Occipital lobe (tissue), 2 donors: ENCODE measurements around the gene CENPS. TPM values are rescaled to one million over a fixed set of nuclear protein-coding genes. Genes with fewer than 3 reads are reported as not detected.
"Not testable (repeated sequence)": the region's sequence is repeated elsewhere in the genome, so short reads cannot be mapped to it uniquely, and the experiment has no call there.

Source experiments
- DNase-seq: peaks from one replicate; lab custom pipeline; 2025; lab: John Stamatoyannopoulos, UW
- total RNA-seq: library from RNA; depleted of rRNA; stranded (reverse); fragments of >200 nt; gene quantifications from one replicate; pipeline ENCODE4 v1.2.3, GENCODE V29; 2014

Gene CENPS
- total RNA-seq, 1 donor from 2014 or later, result 6.6 TPM

GRCh38 chr1:10418741-10419140 is 11.5 kb upstream of the CENPS start:
- DNase-seq, result not testable (repeated sequence)

- DNase-seq, result no peak
Measured at GRCh38 chr1:10419351-10419750, 10.9 kb upstream of the CENPS start.

GRCh38 chr1:10421637-10422036 is 8.6 kb upstream of the CENPS start:
- DNase-seq, result no peak

DNA sequence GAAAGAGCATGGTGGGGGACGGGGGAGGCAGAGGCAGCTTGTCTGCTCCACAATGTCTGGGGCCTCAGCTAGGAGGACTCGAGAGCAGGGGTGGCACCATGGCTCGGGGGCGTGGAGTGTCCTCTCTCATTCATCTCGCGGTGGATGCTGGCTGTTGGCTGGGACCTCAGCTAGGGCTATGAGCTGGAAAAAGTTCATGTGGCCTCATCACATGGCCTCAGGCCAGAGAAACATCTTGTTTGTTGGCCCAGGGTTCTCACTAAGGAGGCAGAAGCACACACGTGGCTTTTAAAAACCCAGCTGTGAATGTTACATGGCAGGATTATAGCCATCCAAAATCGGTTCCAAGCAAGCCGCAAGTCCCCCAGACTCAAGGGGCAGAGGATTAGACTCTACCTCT is 6.2 kb upstream of the CENPS start:
- DNase-seq, result no peak

- no peak for DNase-seq
Measured at GRCh38 chr1:10424651-10425050, 5.6 kb upstream of the CENPS start.

GRCh38 chr1:10425826-10426534 is 4.3 kb upstream of the CENPS start:
- not testable (repeated sequence) for DNase-seq

GRCh38 chr1:10426535-10426848 is 3.7 kb upstream of the CENPS start:
- DNase-seq, result not testable (repeated sequence)

GRCh38 chr1:10428984-10429383 is 1.2 kb upstream of the CENPS start:
- DNase-seq, result no peak

GRCh38 chr1:10429868-10430215 is 391 bp upstream of the CENPS start:
- DNase-seq, result no peak

GRCh38 chr1:10431070-10431730 is 967 bp downstream of the CENPS start:
- DNase-seq, result no peak

GRCh38 chr1:10432910-10433700 is 2.9 kb downstream of the CENPS start:
- no peak for DNase-seq

- DNase-seq, result no peak
Measured at GRCh38 chr1:10433790-10434189, 3.6 kb downstream of the CENPS start.

- DNase-seq, result no peak
Measured at GRCh38 chr1:10434590-10434989, 4.4 kb downstream of the CENPS start.

- no peak for DNase-seq
Measured at GRCh38 chr1:10437052-10437451, 6.8 kb downstream of the CENPS start.

DNA sequence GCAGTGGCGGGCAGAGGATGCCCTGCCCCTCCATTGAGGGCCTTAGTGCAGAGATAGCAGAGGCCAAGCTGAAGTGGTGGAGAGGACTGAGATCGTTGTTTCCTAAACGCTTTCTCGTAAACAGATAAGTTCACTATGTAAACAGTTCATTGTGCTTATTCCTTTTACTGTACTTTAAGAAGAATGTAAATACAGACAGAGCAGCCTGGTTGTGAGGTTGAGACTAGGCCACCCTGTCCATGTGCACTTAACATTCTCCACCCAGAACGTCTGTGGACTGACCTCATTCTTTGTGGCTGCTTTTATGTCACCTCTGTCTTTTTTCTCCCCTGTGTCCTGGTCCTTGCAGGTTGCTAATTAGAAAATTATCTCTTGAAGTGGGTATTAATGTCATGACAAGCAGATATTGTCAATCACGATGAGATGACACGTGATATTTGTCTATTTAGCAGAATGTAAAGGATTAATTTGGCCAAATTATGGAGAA is 8.5 kb downstream of the CENPS start:
- no peak for DNase-seq

- DNase-seq, result no peak
Measured at GRCh38 chr1:10440305-10440704, 10.1 kb downstream of the CENPS start.

DNA sequence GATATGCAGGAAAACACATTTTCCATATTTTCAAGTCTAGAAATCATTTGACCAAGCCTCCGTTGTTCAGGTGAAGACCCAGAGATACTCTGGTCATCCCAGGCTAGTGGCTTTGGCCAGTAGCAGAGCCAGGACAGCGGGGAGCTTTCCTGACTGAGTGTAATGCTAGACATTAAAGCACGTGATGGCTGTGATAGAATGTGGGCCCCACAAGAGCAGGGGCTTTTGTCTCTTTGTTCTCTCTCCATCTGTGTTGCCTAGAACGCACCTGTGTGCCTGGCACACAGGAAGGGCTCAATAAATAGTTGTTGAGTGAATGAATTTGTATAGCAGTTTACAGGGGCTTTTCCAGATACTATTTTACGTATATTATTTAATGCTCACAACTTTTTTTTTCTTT is 10.6 kb downstream of the CENPS start:
- no peak for DNase-seq

GRCh38 chr1:10444248-10444647 is 14.0 kb downstream of the CENPS start:
- DNase-seq, result no peak

DNA sequence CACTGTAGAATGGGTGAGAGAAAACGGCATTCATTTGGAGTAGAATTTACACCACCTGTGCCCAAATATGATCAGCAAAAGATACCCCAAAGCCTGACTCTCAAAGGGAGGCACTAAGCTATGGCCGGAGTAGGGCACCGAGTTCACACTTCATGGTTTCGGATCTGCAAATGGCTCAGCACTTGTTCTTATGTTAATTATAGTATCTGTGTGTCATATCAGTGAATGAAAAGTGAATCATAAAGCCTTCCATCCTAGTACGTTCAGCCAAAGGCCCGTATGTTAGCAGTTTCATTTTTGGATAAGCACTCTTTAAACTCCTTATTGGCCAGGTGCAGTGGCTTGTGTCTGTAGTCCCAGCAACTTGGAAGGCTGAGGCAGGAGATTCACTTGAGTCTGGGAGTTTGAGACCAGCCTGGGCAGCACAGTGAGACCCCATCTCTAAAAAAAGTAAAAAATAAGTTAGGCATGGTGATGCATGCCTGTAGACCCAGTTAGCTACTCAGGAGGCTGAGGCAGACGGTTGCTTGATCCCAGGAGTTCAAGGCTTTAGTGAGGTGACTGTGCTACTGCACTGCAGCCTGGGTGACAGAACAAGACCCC is 14.7 kb downstream of the CENPS start:
- DNase-seq, result no peak

DNA sequence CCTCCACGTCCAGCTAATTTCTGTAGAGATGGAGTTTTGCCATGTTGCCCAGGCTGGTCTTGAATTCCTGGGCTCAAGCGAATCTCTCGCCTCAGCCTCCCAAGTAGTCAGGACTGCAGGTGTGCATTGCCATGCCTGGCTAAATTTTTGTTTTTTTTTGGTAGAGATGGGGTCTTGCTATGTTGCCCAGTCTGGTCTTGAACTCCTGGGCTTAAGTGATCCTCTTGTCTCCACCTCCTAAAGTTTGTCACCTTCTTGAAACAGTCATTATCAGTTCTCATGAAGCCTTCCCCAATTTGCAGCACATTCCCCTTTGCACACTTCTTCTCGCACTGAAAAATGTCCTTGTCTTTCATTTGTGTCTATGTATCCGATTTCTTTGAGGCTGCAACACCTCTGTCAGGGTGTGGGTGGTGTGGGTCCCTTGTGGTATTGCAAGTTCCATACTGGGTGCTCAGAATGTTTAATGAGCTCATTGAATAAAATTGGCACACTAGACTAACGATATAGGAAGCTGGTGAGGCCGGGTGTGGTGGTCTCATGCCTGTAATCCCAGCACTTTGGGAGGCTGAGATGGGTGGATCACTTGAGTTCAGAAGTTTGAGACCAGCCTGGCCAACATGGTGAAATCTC is 16.7 kb downstream of the CENPS start:
- DNase-seq, result no peak

- DNase-seq, result no peak
Measured at GRCh38 chr1:10449751-10450150, 19.5 kb downstream of the CENPS start, which contains the start of gene CORT. CORT (plus strand) TSS chr1:10450031; CDS start chr1:10450224, 193 bp downstream.
